GM20431 (cell line): Measurements from ENCODE around the gene SORCS2.

ENCODE experiments used
- in situ Hi-C: fragments of 300-500 bp; cut with MseI, MboI; formaldehyde crosslinking; loops from one replicate; pipeline ENCODE4 v1.15.0; 2020; ENCODE audit warnings: low sequenced_read_pairs; ENCODE audit not compliant: unreplicated experiment

Gene SORCS2

DNA sequence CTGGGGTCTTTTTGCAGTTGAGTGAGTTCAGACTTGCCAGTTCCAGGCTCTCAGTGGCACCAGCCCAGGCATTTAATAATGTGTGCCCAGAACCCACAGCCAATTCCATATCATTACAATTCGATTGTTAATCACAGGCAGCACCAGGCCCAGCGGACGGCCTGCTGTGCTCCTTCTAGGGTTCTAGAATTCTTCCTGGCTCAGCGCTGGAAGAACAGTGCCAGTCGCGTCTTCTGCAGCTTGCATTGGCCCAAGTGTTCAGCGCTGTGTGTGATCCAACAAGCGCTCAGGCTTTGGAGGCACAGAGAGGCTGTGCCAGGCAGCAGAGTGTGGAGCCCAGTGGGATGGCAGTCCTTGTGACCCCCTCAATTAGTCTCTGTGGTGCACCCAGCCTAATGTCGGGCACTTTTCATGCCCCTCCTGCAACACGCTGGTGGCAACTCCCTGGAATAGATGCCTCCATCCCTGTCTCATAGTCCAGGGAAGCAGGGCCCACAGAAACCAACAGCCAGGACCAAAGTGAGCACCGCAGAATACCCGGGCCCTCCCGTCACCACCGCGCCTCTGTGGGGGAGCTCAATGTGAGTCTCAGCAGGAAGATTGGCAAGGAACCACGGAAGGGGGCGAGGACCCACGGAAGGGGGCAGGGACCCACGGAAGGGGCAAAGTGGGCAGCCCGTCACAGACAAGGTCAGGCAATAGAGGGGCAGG lies 554.2 kb downstream of the SORCS2 start:
- in situ Hi-C loops, result no loop called here

DNA sequence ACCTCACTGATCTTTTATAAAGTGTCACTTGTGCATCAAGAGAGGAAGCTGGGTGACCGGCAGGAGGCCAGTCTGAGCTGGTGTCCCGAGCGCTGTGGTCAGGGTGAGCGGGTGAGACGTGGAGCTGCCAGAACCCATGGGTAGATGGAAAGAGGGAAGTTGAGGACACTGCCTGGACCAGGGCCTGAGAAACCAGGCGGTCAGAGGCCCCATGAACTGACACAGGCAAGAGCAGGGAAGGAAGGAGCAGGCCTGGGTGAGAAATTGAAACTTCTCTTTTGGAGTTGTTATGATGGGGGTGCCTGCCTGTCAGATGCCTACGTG lies 554.7 kb downstream of the SORCS2 start:
- in situ Hi-C loops, result no loop called here

DNA sequence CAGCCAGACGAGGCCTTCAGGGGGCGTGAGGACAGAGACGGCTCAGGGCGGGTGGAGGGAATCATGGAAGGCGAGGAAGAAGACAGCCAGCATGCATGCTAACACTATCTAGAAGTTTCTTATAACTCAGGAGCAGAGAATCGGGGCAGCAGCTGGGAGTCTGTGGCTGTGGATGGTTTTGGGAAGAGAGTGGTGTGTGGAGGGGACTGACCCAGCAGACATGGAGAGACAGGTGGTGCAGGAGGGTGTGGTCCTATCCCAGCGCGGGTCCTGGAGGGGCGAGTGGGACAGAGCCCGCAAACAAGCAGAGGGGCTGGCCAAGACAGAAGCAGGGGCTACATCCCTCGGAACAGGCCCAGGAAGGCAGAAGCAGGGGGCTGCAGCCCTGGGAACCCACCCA lies 555.2 kb downstream of the SORCS2 start:
- in situ Hi-C loops, result no loop called here

DNA sequence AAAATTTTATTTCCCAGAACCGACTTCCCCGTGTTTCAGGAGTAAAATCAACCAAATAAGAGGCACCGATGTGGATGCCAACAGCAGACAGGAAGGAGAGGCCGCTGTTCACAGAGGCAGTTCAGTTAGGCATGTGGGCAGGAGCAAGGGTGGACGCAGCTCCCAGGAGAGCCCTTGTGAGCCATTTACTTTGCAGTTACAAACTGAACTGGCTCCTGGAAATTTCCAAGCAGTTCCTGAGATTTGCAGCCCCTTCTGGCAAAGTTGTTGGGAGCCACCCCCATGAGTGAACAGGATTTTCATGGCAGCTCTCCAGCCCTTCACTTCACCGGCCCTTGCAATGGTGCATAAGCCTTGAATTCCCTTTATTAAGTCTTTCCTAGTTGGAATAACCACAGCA lies 558.2 kb downstream of the SORCS2 start:
- in situ Hi-C loops, result no loop called here

DNA sequence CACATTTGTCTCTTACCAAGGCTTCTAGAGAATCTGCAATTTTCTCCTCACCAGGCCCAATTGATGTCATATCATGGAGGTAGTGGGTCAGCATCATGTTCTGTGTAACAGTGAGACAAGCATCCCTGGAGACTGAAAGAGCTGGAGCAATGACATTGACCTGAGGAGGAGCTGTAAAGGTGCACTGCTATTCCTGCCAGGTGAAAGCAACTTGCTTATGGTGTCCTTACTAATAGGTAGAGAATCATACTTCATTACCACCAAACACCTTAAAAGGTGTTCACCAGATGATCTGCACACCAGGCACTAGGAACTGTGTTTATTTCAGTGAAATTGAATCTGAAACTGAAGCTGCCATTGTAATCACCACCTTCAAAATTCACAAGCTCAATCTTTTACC lies 558.6 kb downstream of the SORCS2 start:
- in situ Hi-C loops, result no loop called here

DNA sequence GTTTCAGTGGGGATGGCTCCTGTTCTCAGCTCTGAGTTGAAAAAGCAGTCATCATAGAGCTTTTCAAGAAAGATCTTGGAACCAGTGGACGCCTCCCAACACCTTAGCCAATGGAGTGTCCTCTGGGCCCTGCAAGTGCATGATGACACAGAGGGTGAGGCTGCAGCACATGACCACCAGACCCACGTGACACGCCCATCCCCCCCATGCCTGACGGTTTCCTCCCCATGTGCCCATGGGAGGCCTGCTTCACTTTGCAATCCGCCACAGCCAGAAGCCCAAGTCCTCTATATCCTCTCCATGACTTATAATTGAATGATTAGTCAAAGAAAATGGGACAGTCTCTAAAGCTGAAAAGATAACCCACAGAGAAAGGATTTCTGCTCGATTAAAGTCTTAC lies 560.3 kb downstream of the SORCS2 start:
- in situ Hi-C loops, result no loop called here

DNA sequence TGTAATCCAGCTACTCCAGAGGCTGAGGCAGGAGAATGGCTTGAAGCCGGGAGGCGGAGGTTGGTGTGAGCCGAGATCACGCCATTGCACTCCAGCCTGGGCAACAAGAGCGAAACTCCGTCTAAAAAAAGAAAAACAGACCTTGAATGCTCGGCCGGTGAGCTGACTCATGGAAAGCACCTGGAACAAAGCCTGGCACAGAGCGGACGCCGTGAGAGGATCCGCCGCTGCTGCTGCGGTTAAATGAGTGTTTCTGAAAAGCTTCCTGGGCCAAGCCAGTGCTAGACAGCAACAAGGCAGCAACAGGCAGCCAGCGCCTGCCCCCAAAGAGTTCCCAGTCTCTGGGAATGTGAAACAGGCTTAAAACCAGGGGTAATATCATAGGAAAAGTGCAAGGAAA lies 560.9 kb downstream of the SORCS2 start:
- in situ Hi-C loops, result no loop called here

DNA sequence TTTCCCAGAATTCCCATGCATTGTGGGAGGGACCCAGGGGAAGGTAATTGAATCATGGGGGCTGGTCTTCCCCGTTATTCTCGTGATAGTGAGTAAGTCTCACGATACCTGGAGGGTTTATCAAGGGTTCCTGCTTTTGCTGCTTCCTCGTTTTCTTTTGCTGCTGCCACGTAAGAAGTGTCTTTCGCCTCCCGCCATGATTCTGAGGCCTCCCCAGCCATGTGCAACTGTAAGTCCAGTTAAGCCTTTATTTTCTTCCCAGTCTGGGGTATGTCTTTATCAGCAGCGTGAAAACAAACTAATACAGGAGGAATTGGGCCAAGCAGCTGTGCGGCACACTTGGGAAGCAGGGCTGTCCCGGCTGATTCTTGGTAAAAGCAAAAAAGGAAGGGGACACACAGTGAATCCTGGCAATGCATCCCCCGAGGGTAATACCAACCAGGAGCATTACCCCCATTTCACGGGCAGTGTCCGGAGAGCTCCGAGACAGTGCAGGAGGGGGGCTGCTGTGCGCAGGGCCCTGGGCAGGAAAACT lies 561.7 kb downstream of the SORCS2 start:
- in situ Hi-C loops, result no loop called here

DNA sequence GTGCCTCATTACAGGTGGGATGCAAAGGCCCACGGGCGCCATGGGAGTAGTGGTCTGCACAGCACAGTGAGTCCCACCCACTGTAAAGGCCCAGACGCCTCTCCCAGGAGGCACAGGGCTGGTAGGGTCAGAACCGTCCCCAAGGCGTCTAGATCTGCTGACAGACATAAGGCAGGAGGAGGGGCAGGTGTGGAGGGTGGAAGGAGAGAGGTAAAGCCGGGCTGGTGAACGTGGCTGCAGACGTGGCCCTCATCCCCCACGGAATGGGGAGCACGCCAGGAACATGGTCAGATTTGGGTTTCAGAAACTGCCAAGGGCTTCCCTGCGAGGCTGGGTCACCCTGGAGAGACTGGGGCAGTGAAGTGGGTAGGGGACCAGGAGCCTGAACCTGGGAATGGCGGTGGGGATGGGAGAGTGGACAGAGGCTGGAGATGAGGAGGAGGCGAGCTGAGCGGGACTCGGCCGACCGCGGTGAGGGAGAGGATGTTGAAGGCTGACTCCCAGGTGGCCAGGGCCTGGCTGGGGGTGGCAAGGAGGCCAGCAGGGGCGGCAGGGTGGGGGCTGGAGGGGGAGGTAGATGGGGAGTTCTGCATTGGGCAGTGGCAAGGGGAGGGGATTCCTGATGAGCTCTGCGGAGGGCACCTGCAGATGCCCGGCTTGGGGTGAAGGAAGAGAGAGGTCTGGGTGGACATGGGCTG lies 562.4 kb downstream of the SORCS2 start:
- in situ Hi-C loops, result no loop called here

DNA sequence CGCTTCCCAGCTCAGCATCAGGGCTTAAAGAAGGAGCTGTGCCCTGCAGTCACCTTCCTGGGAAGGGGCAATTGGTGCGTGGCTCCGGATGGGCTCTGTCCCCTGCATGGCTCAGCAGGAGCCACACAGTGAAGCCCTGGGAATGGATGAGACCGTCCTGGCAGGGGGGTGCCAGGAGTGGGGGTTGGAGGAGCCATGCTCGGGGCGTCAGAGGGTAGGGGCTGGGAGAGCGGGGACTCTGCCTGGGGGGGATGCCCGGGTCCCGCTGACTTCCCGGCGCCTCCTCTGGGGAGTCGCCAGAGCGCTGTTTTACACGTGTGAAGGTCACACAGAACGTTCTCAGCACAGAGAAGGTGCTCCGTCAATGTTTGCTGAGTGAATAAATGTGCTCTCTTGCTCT lies 563.2 kb downstream of the SORCS2 start:
- in situ Hi-C loops, result no loop called here

DNA sequence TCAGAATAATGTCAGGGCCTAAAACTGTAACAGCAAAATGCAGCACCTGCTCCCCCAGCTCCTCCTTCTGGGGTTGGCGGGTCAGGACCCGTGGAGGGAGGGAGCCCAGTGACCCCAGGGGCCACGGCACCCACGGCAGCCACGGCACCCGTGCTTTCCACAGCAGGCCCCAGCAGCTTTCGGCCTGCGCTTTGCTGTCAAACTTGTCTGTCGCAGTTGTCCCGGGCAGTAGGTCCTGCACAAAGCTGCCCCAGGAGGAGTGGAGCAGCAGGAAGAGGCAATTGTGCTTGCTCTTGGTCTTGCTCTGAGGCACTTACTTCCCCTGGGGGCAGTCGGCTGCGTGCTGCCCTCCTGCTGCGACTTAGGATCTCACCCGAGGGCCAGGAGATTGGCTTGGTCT lies 563.7 kb downstream of the SORCS2 start:
- in situ Hi-C loops, result no loop called here

DNA sequence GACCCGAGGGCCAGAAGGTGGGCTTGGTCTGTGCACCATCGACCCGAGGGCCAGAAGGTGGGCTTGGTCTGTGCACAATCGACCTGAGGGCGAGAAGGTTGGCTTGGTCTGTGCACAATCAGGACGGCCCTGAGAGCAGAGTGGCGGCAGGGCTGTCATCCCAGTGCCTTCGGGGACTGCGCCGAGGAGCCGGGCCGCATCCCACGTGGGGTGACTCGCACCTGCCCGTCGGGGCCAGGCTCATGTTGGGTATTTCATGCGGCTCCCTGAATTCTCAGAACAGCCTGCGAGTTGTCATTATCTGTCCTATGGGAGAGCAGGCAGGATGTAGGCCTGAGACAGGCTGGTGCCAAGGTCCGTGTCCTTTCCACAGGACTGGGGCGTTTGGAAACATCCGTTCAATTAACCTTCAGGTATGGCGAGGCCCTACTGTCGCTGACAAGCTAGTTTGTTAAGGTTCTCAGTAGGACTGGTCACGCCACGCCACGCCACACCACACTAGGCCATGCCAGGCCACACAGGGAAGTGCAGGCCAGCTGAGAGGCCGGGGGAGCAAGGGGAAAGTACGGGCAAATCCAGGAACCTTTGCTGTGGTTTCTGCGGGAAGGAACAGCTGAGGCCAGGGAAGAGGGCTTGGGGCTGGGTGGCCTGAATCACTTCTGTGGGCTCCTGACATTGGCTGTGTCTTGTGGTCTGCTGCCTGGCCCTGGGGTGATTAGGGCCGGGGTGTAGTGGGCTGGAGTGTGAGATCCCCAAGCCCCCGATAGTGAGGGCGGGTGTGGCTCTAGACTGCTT lies 564.4 kb downstream of the SORCS2 start:
- in situ Hi-C loops, result no loop called here

DNA sequence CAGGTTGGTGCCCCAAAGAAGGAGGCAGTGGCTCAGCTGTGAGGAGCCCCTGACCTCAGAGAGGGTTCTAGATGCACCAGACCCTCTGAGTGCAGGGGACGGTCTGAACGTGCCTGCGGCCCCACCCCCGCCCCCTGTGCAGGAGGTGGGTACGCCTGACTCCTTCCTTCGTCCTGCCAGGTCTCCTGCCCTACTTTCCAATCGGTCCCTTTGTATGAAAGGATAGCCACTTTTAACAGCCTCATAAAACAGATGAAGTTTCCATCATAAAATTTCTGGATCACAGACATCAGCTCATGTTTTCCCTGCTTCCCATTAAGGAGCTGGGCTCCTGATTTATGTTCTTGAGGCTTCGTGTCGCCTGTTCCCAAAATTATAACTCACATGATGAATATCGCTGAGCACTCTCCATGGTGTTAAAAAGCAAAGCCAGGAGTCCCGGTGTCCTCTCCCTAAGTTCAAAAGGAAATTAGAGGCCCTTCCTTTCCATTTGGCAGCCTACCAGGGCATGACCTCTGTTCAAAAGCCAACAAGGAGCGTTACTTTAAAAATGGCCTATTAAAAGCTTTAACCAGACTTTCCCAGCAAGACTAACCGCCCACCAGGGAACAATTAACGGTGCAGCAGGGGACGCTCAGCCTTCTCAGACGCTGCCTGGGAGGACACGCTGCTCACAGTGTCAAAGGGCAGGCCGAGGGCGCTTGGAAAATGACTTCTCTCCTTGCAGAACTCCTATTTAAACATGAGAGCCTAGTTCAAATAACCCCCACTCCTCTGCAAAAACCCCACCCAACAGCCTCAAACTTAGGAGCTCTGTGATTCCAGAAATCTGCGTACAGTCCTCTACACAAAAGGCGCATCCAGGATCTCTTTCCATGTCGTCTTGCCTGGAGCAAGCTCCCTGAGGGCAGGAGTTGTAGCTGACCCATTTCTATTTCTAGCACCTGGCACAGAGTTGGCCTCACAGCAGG lies 565.4 kb downstream of the SORCS2 start:
- in situ Hi-C loops, result no loop called here

DNA sequence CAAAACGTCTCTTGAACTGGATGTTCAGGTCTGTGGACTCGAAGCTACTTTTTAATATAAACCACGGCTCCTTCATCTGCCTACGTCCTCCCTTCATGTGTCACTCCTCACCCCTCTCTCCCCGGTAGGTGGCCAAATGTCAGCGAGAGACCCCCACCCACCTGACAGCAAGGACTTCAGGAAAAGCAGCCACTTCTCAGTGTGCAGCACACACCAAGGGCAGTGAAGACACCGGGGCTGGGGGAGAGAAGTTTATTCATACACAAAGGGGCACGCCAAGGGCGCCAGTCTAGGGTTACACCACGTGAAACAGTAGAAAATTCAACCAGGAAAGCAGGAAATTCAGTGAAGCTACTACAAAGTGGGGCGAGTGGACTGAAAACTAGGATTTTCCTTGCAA lies 566.1 kb downstream of the SORCS2 start:
- in situ Hi-C loops, result no loop called here

DNA sequence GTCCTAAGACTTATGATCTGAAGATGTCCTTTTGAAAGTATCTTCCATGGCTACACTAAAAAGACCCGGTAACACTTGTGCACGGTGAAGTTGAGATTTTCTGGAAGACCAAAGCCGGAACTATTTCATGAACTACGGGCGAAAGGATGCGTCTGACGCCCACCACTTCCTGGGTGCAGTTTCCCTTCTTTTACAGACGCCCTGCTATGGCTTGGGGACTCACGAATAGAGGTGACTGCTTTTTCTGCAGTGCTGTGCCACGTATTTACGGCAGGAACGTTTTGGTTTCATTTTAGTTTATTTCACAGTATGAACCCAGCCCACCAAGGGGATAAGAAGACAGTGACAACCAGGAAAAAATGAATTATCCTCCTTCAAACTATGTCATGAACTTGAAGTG lies 566.9 kb downstream of the SORCS2 start:
- in situ Hi-C loops, result no loop called here

DNA sequence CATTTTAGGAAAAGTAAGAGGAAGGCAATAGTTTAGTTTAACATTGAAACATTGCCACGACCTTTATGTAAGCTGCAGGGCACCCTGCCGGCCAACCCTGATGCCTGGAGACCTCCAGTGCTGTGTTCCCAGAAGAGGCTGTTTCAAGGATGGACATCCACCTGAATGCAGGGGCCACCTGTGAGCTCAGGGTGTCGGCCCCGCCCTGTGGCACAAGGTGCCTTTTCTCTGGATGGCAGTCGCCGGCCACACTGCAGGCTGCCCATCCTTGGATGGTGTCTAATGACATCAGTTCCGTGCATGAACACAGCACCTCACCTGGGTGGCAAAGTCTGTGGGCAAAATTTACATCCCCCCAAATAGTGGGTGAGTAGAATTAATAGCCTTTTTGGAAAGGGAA lies 567.3 kb downstream of the SORCS2 start:
- in situ Hi-C loops, result no loop called here

DNA sequence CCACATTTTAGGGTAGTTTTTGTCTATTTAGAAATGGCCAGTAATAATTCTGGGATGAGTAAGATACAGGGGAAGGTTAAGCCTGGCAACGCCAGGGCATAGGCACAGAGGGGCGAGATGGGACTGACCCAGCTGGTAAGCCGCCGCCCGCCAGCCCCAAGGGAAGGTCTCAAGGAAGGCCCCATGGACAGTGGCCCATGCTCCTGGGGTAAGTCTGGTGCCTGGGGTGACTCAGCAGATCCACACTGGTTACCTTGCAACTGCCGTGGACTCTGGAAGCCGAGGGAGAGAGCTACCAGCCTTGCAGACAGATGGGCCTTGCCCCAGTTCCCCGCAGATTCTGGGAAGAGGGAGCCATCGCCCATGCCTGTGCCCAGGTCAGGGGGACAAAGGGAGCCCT lies 567.9 kb downstream of the SORCS2 start:
- in situ Hi-C loops, result no loop called here

DNA sequence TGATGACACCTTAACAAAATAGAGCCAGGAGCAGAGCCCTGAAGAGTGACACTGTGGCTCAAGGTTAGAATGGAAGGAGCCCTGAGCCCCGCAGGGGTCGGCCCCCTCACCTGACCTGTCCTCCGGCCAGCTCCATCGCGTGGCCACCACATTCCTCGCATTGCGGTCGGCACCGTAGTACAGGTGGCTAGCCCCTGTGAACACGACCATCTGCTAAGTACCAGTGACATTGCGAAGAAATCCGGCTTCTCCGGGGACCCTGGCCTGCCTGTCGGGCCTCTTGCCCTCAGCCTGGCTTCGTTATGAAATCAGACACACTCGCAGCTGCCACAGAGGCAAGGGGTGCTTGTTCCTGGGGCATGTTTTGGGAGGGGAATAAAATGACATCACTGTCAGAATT lies 568.4 kb downstream of the SORCS2 start:
- in situ Hi-C loops, result no loop called here

DNA sequence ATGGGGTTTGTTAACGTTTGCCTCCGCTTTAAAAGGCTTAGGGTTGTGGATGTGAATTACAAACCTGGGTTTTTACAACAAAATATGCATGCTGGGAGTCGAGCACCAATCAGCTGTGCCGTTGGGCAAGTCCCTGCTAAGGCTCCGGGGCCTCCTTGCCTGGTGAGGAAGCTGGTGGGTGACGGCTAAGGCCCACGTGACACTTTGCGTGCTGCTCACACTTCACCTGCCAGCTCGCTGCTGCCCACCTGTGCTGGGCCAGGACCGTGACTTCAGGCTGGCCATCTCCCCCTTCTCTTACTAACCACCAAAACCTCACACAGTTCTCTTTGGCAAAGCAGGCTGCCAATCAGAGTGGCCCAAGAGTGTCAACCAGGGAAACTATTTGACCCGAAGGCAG lies 569.0 kb downstream of the SORCS2 start:
- in situ Hi-C loops, result no loop called here

DNA sequence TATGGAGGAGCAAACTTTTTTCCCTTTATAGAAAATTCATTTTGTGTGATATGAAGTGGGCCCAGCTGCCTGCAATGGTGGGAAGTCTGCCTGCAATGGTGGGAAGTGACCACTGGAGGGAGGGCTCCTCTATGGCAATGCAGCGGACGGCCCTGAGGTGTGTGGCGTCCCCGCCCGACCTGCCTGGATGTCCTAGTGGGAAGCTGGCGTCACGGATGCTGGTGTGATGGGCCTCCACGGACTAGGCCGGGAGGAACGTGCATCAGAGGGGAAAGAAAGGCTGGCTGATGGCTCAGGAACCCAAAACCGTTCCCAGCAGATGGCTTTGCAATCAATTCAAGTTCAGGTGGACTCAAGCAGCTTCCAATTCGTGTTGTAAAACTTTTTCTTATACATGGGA lies 569.4 kb downstream of the SORCS2 start:
- in situ Hi-C loops, result no loop called here
